Measurements from ENCODE around the gene ISY1. TPM values are rescaled to one million over a fixed set of nuclear protein-coding genes. Genes with fewer than 3 reads are reported as not detected.
"Not testable (repeated sequence)": the region's sequence is repeated elsewhere in the genome, so short reads cannot be mapped to it uniquely, and the experiment has no call there.

The ISY1 gene
- total and polyA plus RNA-seq, 8 donors = 5.4 to 31.5 (median 13.2) TPM

GRCh38 chr3:129195731-129196256 is 34.9 kb upstream of the ISY1 start:
- peaks cover 0 to 4% (median 0%) of the 10 kb centered on the region in 4 donors for H3K36me3 ChIP-seq
- DNase-seq = no peak
- intact Hi-C loops (cut with DNase I; ENCODE audit: low total_unique reads) = no loop called here
- H3K9me3 ChIP-seq = no peaks in the 10 kb centered on the region
- H3K4me3 ChIP-seq = no peak overlapping the region
- H3K4me1 ChIP-seq = peaks cover 0 to 32% (median 17%) of the 10 kb centered on the region in 4 donors
- no peaks in the 10 kb centered on the region for H3K27me3 ChIP-seq
- 33 to 57% (median 52%) methylated on average over 6 of the region's 6 CpGs for WGBS, 5 donors
- TF ChIP-seq EP300 (IDR thresholded peaks at IDR 0.05) (no peak), POLR2A (IDR thresholded peaks at IDR 0.05) (no peak), POLR2AphosphoS5 (IDR thresholded peaks at IDR 0.05) (peak in 2 of 3 donors; percentile 44 to 69), CTCF (IDR thresholded peaks at IDR 0.05) (no peak)
- peak overlapping the region in 4 of 5 donors; percentile 31 to 83 (median 78) for H3K27ac ChIP-seq

GRCh38 chr3:129189793-129190192 is 28.9 kb upstream of the ISY1 start:
- DNase-seq; H3K36me3 ChIP-seq; H3K27ac ChIP-seq; H3K27me3 ChIP-seq; H3K9me3 ChIP-seq; intact Hi-C loops (cut with DNase I; ENCODE audit: low total_unique reads); H3K4me3 ChIP-seq: not testable (repeated sequence)
- H3K4me1 ChIP-seq = peaks cover 9 to 17% (median 12%) of the 10 kb centered on the region in 4 donors
- 84 to 96% (median 93%) methylated on average over 8 of the region's 8 CpGs for WGBS, 5 donors

GRCh38 chr3:129187857-129188256 is 27.0 kb upstream of the ISY1 start:
- DNase-seq = no peak
- Histone ChIP-seq H3K36me3 (no peaks in the 10 kb centered on the region), H3K4me3 (no peak overlapping the region), H3K27ac (peak overlapping the region in 2 of 5 donors; percentile 2 to 21), H3K9me3 (no peaks in the 10 kb centered on the region), H3K27me3 (no peaks in the 10 kb centered on the region), H3K4me1 (peaks cover 13 to 23% (median 17%) of the 10 kb centered on the region in 4 donors)
- intact Hi-C loops (cut with DNase I; ENCODE audit: low total_unique reads) = no loop called here
- no peak for TF ChIP-seq POLR2A (IDR thresholded peaks at IDR 0.05)
- TF ChIP-seq POLR2AphosphoS5 (IDR thresholded peaks at IDR 0.05) = no peak
- TF ChIP-seq CTCF (IDR thresholded peaks at IDR 0.05) = no peak
- no peak for TF ChIP-seq EP300 (IDR thresholded peaks at IDR 0.05)
- 38 to 59% (median 45%) methylated on average over 1 of the region's 1 CpG for WGBS, 5 donors

- TF ChIP-seq CTCF (IDR thresholded peaks at IDR 0.05) = no peak
- TF ChIP-seq POLR2AphosphoS5 (IDR thresholded peaks at IDR 0.05) = no peak
- no peak for TF ChIP-seq POLR2A (IDR thresholded peaks at IDR 0.05)
- no peak for TF ChIP-seq EP300 (IDR thresholded peaks at IDR 0.05)
- Histone ChIP-seq H3K27me3 (no peaks in the 10 kb centered on the region), H3K4me3 (no peak overlapping the region), H3K4me1 (peaks cover 14 to 40% (median 25%) of the 10 kb centered on the region in 4 donors), H3K36me3 (no peaks in the 10 kb centered on the region), H3K27ac (peak overlapping the region in 1 of 5 donors; percentile 100), H3K9me3 (no peaks in the 10 kb centered on the region)
- no peak for DNase-seq
- intact Hi-C loops (cut with DNase I; ENCODE audit: low total_unique reads) = no loop called here
- WGBS, 5 donors = 76 to 83% (median 79%) methylated on average over 3 of the region's 3 CpGs
Observed at GRCh38 chr3:129185783-129186182, 24.9 kb upstream of the ISY1 start.

- Histone ChIP-seq H3K4me1 (peaks cover 22 to 48% (median 34%) of the 10 kb centered on the region in 4 donors), H3K4me3 (peak overlapping the region; percentile 74 to 96 (median 87)), H3K27ac (peak overlapping the region in 4 of 5 donors; percentile 99 to 100 (median 100))
- H3K36me3 ChIP-seq; intact Hi-C loops (cut with DNase I; ENCODE audit: low total_unique reads); H3K9me3 ChIP-seq; DNase-seq; H3K27me3 ChIP-seq: not testable (repeated sequence)
- WGBS, 5 donors = 81 to 84% (median 82%) methylated on average over 20 of the region's 20 CpGs
Observed at GRCh38 chr3:129184784-129185542, 24.1 kb upstream of the ISY1 start.

Measured in stomach (tissue), 9 donors.